NCI-H524 (cell line): ENCODE results near the gene DDX39B.

Experiments
- DNase-seq, 2 experiments: peaks; one replicate each; lab custom pipeline; 2025; lab: John Stamatoyannopoulos, UW

DDX39B gene

DNA sequence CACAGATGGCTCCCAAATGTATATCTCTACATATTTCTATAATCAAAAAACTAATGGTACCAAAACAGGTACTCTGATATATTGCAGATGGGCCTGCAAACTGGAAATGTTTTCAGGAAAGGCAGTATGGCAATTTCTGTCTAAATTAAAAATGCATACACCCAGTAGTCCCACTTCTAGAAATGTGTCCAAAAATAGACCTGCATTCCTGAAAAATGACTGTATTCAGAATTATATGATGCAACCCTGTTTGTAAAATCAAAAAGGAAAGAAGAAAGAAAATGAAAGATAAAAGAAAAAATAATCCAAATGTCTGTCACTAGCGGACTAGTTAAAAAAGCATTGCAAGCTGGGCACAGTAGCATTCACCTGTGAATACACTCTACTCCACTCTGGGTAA, 56.7 kb downstream of the DDX39B start:
- no peak for DNase-seq

DNA sequence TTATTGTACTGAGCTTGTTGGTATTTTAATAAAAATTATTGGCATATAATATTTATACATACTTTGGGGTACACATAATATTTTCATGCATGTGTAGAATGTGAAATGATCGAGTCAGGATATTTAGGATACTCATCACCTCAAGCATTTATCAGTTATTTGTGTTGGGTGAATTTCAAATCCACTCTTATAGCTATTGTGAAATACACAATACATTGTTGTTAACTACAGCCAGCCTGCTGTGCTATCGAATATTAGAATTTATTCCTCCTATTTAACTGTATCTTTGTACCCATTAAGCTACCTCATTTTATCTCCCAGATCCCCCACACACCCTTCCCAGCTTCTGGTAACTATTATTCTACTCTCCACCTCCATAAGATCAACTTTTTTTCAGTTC, 58.4 kb downstream of the DDX39B start:
- DNase-seq, result no peak

GRCh38 chr6:31480574-31480973, 61.2 kb downstream of the DDX39B start:
- DNase-seq, result no peak
